ENCODE measurements around the gene UBE2O. TPM values are rescaled to one million over a fixed set of nuclear protein-coding genes. Genes with fewer than 3 reads are reported as not detected.

Gene UBE2O
- total and polyA plus RNA-seq, 2 donors (not counting 3 experiments of a cell fraction or from before 2014, with no cell fraction given) = 13.9 to 34.1 TPM

DNA sequence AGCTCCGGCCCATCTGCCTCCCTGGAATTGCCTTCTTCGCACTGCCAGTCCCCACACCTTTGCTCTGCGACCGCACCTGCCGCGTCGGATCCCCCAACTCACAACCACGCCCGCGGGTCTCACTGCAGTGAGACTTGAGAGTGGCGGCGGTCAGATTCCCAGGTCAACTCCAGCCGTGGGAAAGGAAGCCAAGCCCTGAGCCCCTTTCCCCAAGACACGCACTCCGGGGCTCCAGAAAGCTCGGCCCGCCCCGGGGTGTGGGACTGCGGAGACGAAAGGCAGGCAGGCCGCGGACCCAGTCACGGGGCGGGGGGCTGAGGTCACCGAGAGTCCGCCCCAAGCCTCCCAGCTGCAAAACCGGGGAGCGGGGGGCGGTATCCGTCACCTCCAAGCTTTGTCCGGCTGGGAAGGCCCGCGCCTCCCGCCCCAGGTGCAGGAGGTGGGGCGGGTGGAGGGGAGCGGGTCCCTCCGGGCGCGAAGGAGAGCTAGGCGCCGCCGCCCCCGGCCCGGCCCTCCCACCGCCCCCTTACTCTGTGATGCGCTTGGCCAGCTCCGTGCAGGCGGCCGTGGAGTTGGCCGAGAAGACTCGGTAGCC is 99.9 kb downstream of the UBE2O start:
- H3K9me3 ChIP-seq (replicated peaks; ENCODE audit: control insufficient read depth, insufficient read depth, low read length) = no peaks in the 10 kb centered on the region
- H4K20me1 ChIP-seq (replicated peaks; ENCODE audit: control insufficient read depth, extremely low read depth, insufficient read depth, low read length) = no peaks in the 10 kb centered on the region
- H3K9me1 ChIP-seq (replicated peaks; ENCODE audit: control insufficient read depth, extremely low read depth, insufficient read depth, low read length) = no peaks in the 10 kb centered on the region
- no peaks in the 10 kb centered on the region for H3K36me3 ChIP-seq (ENCODE audit: control insufficient read depth in 2 of 2, extremely low read depth in 1 of 2, insufficient read depth in 2 of 2, low read length in 2 of 2)
- intact Hi-C loops (cut with micrococcal nuclease) = loop anchor here (1.0 kb wide), 1 partner anchor 39 kb away; no protein-coding TSS in a partner anchor
- FAIRE-seq (no peak), DNase-seq (ENCODE audit: low read depth, low spot score) (peak; percentile 43)
- TF ChIP-seq GATA2 (IDR thresholded peaks at IDR 0.05; ENCODE audit: insufficient read depth, insufficient read length, low read depth, low read length) (no peak), JUN (IDR thresholded peaks at IDR 0.05; ENCODE audit: borderline replicate concordance, insufficient read depth, insufficient read length, low read depth) (no peak)
- H3K79me2 ChIP-seq (ENCODE audit: control insufficient read depth, insufficient read depth, low read length) = peaks cover 29% of the 10 kb centered on the region
- BruUV-seq (replicated peaks) = no TSS peak
- H3K4me3 ChIP-seq (replicated peaks in 1 of 3; ENCODE audit: insufficient read depth in 1 of 3, low read depth in 1 of 3, low read length in 3 of 3) = peak overlapping the region; percentile 50 to 94 (median 56)
- H3K9ac ChIP-seq (replicated peaks; ENCODE audit: extremely low read depth, insufficient read depth, low read length) = peak overlapping the region; percentile 97
- dilution Hi-C loops (cut with MboI; ENCODE audit: extremely low pct_ligation_motif_present, low sequenced_read_pairs) = no loop called here
- H3K27ac ChIP-seq (ENCODE audit: insufficient read depth, low read depth, low read length) = peak overlapping the region; percentile 98
- H3K27me3 ChIP-seq (ENCODE audit: control insufficient read depth in 2 of 2, insufficient read depth in 2 of 2, low read length in 2 of 2) = no peaks in the 10 kb centered on the region
- peak overlapping the region; percentile 93 for H2AFZ ChIP-seq (ENCODE audit: low read depth, low read length)
- H3K4me1 ChIP-seq (ENCODE audit: control insufficient read depth, extremely low read depth, insufficient read depth, low read length) = peaks cover 10% of the 10 kb centered on the region
- H3K4me2 ChIP-seq (ENCODE audit: insufficient read depth, low read length) = peak overlapping the region; percentile 53
- CTCF ChIA-PET = interaction anchor here (1.0 to 4.5 kb wide), 15 partner anchors 12 to 250 kb away, joined by 3 to 57 read pairs (median 6); partner anchors contain the start of genes EXOC7 and SPHK1
- POLR2A ChIA-PET = interaction anchor here (0.7 to 1.7 kb wide), 6 partner anchors 9 to 394 kb away, joined by 3 to 10 read pairs (median 4); partner anchors contain the start of gene SPHK1

DNA sequence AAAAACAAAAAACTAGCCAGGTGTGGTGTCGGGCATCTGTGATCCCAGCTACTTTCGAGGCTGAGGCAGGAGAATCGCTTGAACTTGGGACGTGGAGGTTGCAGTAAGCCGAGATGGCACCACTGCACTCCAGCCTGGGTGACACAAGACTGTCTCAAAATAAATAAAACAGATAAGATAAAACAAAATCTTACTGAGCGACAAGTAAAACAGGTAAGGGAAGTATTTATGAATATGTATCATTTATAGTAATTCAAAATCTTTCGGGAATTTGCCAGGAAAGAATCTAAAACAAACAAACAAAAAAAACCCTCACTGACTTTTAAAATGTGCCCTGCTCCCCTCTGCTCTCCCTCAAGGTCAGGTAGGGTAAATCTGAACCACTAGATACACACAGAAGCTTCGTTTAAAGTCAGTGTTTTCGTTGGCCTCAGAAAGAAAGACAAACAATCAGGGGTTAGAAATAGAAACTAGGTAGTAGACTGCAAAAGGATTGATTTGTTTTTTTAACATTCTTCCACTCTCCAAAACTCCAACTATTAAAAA is 101.4 kb downstream of the UBE2O start:
- H3K4me1 ChIP-seq (ENCODE audit: control insufficient read depth, extremely low read depth, insufficient read depth, low read length) = peaks cover 10% of the 10 kb centered on the region
- FAIRE-seq (peak; percentile 75), DNase-seq (ENCODE audit: low read depth, low spot score) (peak; percentile 52)
- POLR2A ChIA-PET = no interaction called here
- dilution Hi-C loops (cut with MboI; ENCODE audit: extremely low pct_ligation_motif_present, low sequenced_read_pairs) = no loop called here
- intact Hi-C loops (cut with micrococcal nuclease) = no loop called here
- no peak for TF ChIP-seq POLR2AphosphoS5 (IDR thresholded peaks at IDR 0.05; ENCODE audit: insufficient read depth, low read depth, low read length)
- TF ChIP-seq FOS (IDR thresholded peaks at IDR 0.05; ENCODE audit: borderline replicate concordance, insufficient read depth, low read length) = no peak
- TF ChIP-seq EZH2 (IDR thresholded peaks at IDR 0.05; ENCODE audit: borderline replicate concordance, low read depth, low read length, severe bottlenecking) = no peak
- peak overlapping the region in 2 of 3 experiments; percentile 8 to 52 for H3K4me3 ChIP-seq (replicated peaks in 1 of 3; ENCODE audit: insufficient read depth in 1 of 3, low read depth in 1 of 3, low read length in 3 of 3)
- peaks cover 29% of the 10 kb centered on the region for H3K79me2 ChIP-seq (ENCODE audit: control insufficient read depth, insufficient read depth, low read length)
- no TSS peak for BruUV-seq (replicated peaks)
- H3K27me3 ChIP-seq (ENCODE audit: control insufficient read depth in 2 of 2, insufficient read depth in 2 of 2, low read length in 2 of 2) = no peaks in the 10 kb centered on the region
- no peaks in the 10 kb centered on the region for H3K9me1 ChIP-seq (replicated peaks; ENCODE audit: control insufficient read depth, extremely low read depth, insufficient read depth, low read length)
- no peak overlapping the region for H3K9ac ChIP-seq (replicated peaks; ENCODE audit: extremely low read depth, insufficient read depth, low read length)
- peak overlapping the region; percentile 86 for H3K4me2 ChIP-seq (ENCODE audit: insufficient read depth, low read length)
- H3K9me3 ChIP-seq (replicated peaks; ENCODE audit: control insufficient read depth, insufficient read depth, low read length) = no peaks in the 10 kb centered on the region
- CTCF ChIA-PET = interaction anchor here (0.9 to 4.5 kb wide), 13 partner anchors 12 to 107 kb away, joined by 3 to 57 read pairs (median 5); partner anchors contain the start of gene SPHK1
- H3K36me3 ChIP-seq (ENCODE audit: control insufficient read depth in 2 of 2, extremely low read depth in 1 of 2, insufficient read depth in 2 of 2, low read length in 2 of 2) = peaks cover 0 to 5% of the 10 kb centered on the region in 2 experiments
- no peaks in the 10 kb centered on the region for H4K20me1 ChIP-seq (replicated peaks; ENCODE audit: control insufficient read depth, extremely low read depth, insufficient read depth, low read length)
- no peak overlapping the region for H2AFZ ChIP-seq (ENCODE audit: low read depth, low read length)
- H3K27ac ChIP-seq (ENCODE audit: insufficient read depth, low read depth, low read length) = peak overlapping the region; percentile 17
